GM18520 (cell line): ENCODE results near the gene RFC2.
A peak's percentile ranks its signal among the peaks of the same experiment; 100 is the strongest.

Source experiments
- ATAC-seq: cut with Tn5 transposase; IDR thresholded peaks from one replicate; pipeline ENCODE4 v1.9.1; 2021; ENCODE audit not compliant: unreplicated experiment

The RFC2 gene

GRCh38 chr7:74254129-74254857, at the start of gene RFC2:
RFC2 (minus strand) TSS chr7:74254399; CDS start chr7:74254383, 16 bp downstream.
- peak; percentile 95 for ATAC-seq

- ATAC-seq, result no peak
Measured at GRCh38 chr7:74302745-74303221, 48.6 kb upstream of the RFC2 start.

DNA sequence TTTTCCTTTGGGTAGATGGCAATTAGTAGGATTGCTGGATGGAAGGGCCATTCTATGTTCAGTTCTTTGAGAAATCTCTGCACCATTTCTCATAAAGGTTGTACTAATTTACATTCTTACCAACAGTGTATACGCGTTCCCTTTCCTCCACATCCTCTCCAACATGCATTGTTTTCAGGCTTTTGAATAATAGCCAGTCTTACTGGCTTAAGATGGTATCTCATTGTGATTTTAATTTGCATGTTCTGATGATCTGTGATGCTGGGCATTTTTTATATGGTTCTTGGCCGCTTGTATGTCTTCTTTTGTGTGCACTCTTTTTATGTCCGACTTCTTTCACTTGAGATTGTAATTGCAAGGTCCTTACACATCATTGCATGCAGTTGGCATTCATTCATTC, 46.7 kb upstream of the RFC2 start:
- no peak for ATAC-seq

DNA sequence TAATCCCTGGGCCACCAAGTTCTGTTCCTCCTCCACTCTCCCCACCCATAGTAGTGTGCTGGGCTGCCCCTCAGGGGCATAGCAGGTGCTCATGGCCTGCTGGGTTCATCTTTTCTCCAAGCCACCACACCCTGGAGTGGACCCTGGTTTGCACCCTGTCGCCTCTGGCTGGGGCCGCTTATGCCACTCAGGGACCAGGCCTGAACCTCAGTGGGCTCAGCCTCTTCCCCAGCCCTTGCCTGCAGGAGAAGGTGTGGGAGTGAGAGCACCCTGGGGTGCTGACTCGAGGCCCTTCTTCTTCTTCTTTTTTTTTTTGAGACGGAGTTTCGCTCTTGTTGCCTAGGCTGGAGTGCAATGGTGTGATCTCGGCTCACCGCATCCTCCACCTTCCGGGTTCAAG, 45.2 kb upstream of the RFC2 start:
- no peak for ATAC-seq

GRCh38 chr7:74297516-74298233, 43.5 kb upstream of the RFC2 start:
- no peak for ATAC-seq

- ATAC-seq, result no peak
Measured at GRCh38 chr7:74294191-74294998, 40.2 kb upstream of the RFC2 start.

DNA sequence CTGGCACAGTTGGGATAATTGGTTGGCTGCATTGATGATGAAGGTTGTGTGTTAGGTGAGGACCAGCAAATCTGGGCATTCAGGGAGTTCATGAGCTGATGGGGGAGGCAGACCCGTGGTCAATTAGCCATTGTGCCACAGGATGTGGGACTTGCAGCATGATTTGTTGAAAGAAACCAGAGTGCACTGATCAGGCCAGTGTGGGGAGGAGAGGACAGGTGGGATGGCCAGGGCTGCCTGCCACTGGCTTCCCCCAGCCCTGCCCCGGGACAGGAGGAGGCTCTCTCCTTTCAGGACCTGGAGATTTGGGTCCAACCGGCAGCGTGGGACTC, 39.3 kb upstream of the RFC2 start:
- no peak for ATAC-seq

- no peak for ATAC-seq
Measured at GRCh38 chr7:74292757-74293576, 38.8 kb upstream of the RFC2 start.

GRCh38 chr7:74291535-74291934, 37.3 kb upstream of the RFC2 start:
- no peak for ATAC-seq

DNA sequence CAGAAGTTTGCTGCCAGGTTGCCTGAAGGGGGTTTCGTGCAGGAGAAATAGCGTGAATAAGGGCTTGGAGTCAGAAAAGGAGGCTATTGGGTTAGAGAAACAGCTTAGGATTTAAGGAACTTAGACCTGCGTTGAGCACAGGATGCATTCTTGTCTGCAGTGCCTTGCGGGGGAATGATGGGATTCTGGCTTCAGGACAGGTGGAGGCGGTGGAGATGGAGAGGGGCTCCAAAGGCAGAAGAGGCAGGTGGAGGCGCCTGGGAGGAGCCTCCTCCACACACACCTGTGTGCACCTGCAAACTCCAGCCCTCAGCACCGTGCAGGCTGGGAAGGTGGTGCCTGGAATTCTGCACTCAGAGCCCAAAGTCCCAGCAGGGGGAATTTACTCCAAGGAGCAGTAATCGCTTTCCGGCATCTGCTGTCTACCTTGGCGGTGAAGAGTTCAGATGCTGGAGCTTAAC, 36.8 kb upstream of the RFC2 start:
- no peak for ATAC-seq

DNA sequence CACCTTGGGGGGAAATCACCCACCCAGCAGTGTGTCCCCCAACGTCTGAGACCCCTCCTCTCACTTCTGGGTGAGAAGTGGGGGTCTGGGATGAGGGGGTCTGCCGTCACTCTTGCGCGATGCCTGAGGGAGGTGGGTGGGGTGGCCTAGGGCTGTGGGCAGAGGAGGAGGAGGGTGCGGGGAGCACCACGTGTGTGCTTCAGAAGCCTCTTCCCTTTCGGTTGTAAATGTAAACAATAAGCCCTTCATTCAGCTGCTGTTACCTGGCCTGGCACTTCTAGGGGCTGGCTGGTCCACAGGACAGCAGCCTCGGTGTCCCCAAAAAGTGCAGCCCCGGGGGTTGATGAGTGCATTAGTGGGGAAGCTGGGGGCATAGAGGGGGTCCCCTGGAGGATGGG, 36.4 kb upstream of the RFC2 start:
- no peak for ATAC-seq

DNA sequence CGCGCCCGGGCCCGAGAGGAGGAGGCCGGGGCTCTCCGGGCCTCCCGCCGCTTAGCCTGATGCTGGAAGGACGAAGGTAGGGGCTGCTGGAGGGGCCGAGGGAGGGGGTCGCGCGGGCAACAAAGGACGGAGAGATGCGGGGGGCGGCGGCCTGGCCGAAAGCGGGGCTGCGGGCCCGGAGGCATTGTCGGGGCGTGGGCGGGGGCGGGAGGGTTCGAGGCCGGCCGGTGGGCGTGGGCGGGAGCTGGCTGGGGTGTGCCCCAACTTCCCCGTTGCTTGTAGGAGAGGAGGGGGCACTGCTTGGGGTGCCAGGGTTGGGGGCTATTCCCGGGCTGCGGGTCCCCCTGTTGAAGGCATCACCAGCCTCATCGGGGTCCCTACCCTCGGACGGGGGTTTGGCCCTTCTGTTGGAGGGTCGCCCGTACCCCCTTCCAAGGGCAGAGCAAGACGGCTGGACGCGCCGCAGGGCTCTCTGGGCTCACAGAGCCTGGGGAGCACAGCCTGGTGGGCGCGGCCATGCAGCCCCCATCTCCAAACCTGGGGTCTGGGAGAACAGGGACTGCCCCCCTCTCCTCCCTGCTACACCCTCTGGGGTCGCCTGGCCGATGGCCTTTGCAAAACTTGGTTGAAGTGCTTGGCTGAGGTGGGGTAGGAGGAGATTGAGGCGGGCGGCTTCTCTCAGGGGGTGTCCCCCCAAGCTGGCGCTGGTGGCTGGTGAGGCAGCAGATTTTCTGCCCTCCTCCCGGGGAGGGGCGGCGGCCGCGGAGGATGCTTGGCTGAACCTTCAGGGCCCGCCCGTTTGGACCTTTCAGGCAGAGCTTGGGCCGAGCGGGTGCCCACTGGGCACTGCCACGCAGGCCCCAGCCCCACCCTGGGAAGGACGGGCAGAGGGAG, 35.7 kb upstream of the RFC2 start:
- no peak for ATAC-seq

GRCh38 chr7:74289018-74289658, 34.9 kb upstream of the RFC2 start, which contains the start of gene CLIP2:
CLIP2 (plus strand) TSS chr7:74289407; CDS start chr7:74317547, 28,140 bp downstream.
- ATAC-seq, result no peak

DNA sequence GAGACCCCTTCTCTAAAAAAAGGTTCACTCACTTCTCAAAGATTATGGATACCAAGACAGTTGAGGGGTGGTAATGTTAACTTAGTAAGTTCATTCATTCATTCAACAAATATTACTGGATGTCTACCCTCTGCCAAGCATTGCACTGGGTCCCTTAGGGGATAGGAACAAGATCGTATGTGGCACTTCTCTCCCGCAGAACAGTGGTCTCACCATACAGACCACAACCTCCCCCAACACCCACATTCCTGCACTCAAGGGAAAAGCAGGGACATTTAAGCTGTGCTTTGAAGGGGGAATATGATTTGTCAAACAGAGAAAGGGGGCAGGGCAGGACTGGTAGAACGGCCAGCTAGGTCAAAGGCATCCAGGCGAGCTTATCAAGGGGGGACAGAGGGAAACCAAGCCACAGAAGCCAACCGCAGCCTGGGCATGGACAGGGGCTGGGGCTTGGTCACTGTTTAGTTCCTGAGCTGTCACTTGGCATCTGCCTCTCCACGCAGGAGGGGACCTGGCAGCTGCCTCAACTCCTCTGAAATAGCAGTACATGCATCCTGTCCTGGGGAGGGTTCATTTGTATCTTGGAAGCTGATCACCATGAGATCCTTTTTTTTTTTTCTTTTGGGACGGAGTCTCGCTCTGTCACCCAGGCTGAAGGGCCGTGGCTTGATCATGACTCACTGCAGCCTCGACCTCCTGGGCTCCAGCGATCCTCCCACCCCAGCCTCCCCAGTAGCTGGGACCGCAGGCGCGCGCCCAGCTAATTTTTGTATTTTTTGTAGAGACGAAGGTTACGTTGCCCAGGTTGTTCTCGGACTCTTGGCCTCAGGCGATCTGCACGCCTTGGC, 34.1 kb upstream of the RFC2 start:
- no peak for ATAC-seq

DNA sequence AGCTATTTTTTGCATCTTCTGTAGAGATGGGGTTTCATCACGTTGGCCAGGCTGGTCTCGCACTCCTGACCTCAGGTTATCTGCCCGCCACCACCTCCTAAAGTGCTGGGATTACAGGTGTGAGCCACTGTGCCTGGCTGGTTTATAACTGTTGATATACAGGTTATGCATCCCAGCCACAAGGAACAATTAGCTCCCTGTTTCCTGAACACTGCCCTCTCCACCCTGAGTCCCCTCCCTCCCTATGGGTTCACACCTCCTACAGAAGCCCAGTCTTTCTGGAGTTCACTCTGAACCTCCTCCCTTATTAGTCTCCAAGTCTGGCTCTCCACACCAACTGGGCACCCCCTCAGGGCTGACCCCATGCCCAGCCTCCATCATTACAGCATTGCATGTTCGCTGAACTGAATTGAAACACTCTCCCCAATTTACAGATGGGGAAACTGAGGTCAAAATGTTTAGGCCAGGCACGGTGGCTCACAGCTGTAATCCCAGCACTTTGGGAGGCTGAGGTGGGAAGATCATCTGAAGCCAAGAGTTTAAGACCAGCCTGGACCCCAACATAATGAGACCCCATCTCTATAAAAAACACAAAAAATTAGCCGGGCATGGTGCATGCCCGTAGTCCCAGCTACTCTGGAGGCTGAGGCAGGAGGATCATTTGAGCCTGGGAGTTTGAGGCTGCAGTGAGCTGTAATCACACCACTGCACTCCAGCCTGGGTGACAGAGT, 33.3 kb upstream of the RFC2 start:
- no peak for ATAC-seq

DNA sequence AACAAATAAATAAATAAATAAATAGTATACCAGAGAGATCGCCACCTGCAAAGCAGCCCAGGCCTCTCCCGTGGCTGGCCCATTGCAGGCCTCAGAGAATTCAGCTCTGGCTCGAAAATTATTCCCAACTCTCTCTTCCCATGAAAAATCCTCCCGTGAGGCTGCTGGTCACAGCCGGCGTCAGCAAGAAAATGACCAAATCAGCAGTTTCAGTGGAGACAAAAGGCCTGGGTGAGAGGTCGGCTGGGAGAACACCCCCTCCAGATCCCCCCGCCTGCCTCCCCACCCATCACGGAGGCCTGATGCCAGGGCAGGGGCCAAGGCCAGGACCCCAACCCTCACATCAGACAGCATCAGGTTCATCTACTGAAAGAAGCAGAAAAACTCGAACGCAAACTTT, 31.9 kb upstream of the RFC2 start:
- no peak for ATAC-seq

DNA sequence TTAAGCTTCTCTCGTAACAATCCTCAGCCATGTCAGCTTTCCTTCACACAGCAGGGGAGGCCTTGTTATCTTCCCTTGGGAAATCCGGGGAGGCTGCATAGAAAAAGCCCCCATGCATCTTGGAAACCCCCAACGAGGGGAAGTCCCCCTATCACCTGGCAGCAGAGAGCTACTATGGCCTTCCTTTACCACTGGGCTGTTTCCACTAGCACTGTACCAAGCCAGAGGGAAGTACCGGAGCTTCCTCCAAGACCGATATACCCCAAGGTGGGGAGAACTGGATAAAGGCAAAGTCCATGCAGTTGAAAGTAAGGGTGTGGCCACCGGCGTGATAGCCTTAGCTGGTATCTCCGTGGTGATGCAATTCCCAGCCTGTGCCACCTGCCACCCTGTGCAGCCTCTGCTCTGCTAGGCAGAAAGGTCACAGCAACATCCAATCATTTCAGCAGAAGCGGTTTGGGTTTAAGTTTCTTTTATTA, 30.6 kb upstream of the RFC2 start:
- ATAC-seq, result no peak
